Adrenal gland (tissue), 5 donors: ENCODE measurements around the gene ZNF814.
"Not testable (repeated sequence)": the region's sequence is repeated elsewhere in the genome, so short reads cannot be mapped to it uniquely, and the experiment has no call there.

ENCODE experiments used
- CTCF ChIP-seq, 6 experiments: fragments of 450-650 bp in 4 of 6; fragments of 200-600 bp in 2 of 6; sonication (generic) in 1 of 6; IDR thresholded peaks; 1 replicate in 5 of 6; 2 replicates in 1 of 6; pipeline versions ENCODE4 v1.5.1 to v1.8.0; 2016 to 2021; ENCODE audit warnings: antibody characterized with exemption in 6 of 6, mild to moderate bottlenecking in 2 of 6, moderate library complexity in 1 of 6
- POLR2A ChIP-seq, 2 donors: fragments of 450-650 bp; IDR thresholded peaks; one replicate each; pipeline ENCODE4 v1.6.1; 2017; ENCODE audit warnings: antibody characterized with exemption in 2 of 2, mild to moderate bottlenecking in 2 of 2, moderate library complexity in 1 of 2
- donor health status: DM: no; HTN: no; CAD: no.

- TF ChIP-seq POLR2A, CTCF (IDR thresholded peaks at IDR 0.05): not testable (repeated sequence)
These were observed 67.3 kb downstream of the ZNF814 start for GRCh38 chr19:57821501-57821900.
